HEK293T (cell line): ENCODE measurements around the gene ZPR1.
"Not testable (repeated sequence)": the region's sequence is repeated elsewhere in the genome, so short reads cannot be mapped to it uniquely, and the experiment has no call there.

Experiments
- CTCF ChIA-PET: fragments of 350-600 bp; formaldehyde crosslinking; extraction: SDS; loops from one replicate; lab custom pipeline; 2021; ENCODE audit warnings: antibody characterized with exemption, inconsistent platforms; lab: Yijun Ruan, JAX
- POLR2A ChIA-PET: fragments of 350-600 bp; formaldehyde crosslinking; extraction: SDS; loops from one replicate; lab custom pipeline; 2020; ENCODE audit warnings: antibody characterized with exemption, inconsistent platforms; lab: Yijun Ruan, JAX
- DNase-seq: peaks from one replicate; pipeline ENCODE4 v3.0.0; 2012; ENCODE audit warnings: mixed read lengths; ENCODE audit errors: extremely low spot score
- ARNT ChIP-seq: fragments of 450-650 bp; IDR thresholded peaks from 2 replicates; pipeline ENCODE4 v1.6.1; 2017; ENCODE audit warnings: mild to moderate bottlenecking
- BHLHE40 ChIP-seq: fragments of 450-650 bp; IDR thresholded peaks from 2 replicates; pipeline ENCODE4 v1.6.1; 2016; ENCODE audit warnings: mild to moderate bottlenecking, moderate library complexity, borderline replicate concordance
- CTBP1 ChIP-seq: fragments of 450-650 bp; IDR thresholded peaks from 2 replicates; pipeline ENCODE4 v1.6.1; 2016; ENCODE audit warnings: borderline replicate concordance
- ELF4 ChIP-seq: fragments of 450-650 bp; IDR thresholded peaks from 2 replicates; pipeline ENCODE4 v1.6.1; 2017; ENCODE audit warnings: antibody characterized with exemption
- FOXA1 ChIP-seq: fragments of 450-650 bp; IDR thresholded peaks from 2 replicates; pipeline ENCODE4 v1.6.1; 2016; ENCODE audit warnings: mild to moderate bottlenecking
- FOXK2 ChIP-seq: fragments of 450-650 bp; IDR thresholded peaks from 2 replicates; pipeline ENCODE4 v1.6.1; 2016; ENCODE audit warnings: mild to moderate bottlenecking
- FOXM1 ChIP-seq: fragments of 450-650 bp; IDR thresholded peaks from 2 replicates; pipeline ENCODE4 v1.6.1; 2017; ENCODE audit warnings: mild to moderate bottlenecking, borderline replicate concordance
- HDGF ChIP-seq: fragments of 450-650 bp; IDR thresholded peaks from 2 replicates; pipeline ENCODE4 v1.6.1; 2017; ENCODE audit warnings: antibody characterized with exemption, borderline replicate concordance
- L3MBTL2 ChIP-seq: fragments of 450-650 bp; conservative IDR thresholded peaks from 2 replicates; pipeline ENCODE4 v1.6.1; 2016; ENCODE audit warnings: mild to moderate bottlenecking
- LEF1 ChIP-seq: fragments of 450-650 bp; IDR thresholded peaks from 2 replicates; pipeline ENCODE4 v1.6.1; 2017; ENCODE audit warnings: mild to moderate bottlenecking, borderline replicate concordance
- NFRKB ChIP-seq: fragments of 450-650 bp; IDR thresholded peaks from 2 replicates; pipeline ENCODE4 v1.6.1; 2016; ENCODE audit warnings: mild to moderate bottlenecking, moderate library complexity
- SP1 ChIP-seq: fragments of 450-650 bp; IDR thresholded peaks from 2 replicates; pipeline ENCODE4 v1.6.1; 2017
- SUZ12 ChIP-seq: fragments of 450-650 bp; IDR thresholded peaks from 2 replicates; pipeline ENCODE4 v1.6.1; 2016; ENCODE audit warnings: mild to moderate bottlenecking
- TARDBP ChIP-seq: fragments of 450-650 bp; IDR thresholded peaks from 2 replicates; pipeline ENCODE4 v1.6.1; 2016
- ZNF384 ChIP-seq: fragments of 450-650 bp; IDR thresholded peaks from 2 replicates; pipeline ENCODE4 v1.6.1; 2016
- TF ChIP-seq, protein P1 (sequence below): fragments of 450-650 bp; IDR thresholded peaks from 2 replicates; pipeline ENCODE4 v1.6.1; 2016

The ZPR1 gene

DNA sequence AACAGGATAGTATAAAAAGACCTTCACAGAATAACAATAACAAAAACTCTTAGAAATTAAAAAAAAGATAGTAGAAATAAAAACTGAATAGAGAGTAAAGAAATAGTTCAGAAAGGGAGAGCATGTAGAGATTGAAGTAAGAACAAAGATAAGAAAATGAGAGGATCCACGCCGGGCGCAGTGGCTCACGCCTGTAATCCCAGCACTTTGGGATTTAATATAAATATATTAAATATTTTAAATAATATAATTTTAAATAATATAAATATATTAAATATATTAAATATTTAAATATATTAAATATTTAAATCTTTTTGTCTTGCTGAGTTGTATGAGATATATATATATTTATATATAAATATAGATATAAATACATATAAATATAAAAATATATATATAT lies 24.3 kb upstream of the ZPR1 start:
- POLR2A ChIA-PET, result interaction anchor here (2.0 kb wide), 1 partner anchor 24 kb away, joined by 7 read pairs; no protein-coding TSS in a partner anchor
- DNase-seq, result no peak
- TF ChIP-seq CTBP1 (no peak), TARDBP (no peak), ARNT (no peak), ELF4 (no peak), L3MBTL2 (no peak), SP1 (no peak), ZNF384 (no peak), FOXA1 (no peak), FOXM1 (no peak), BHLHE40 (no peak)
- CTCF ChIA-PET, result interaction anchor here (2.2 kb wide), 1 partner anchor 24 kb away, joined by 9 read pairs; no protein-coding TSS in a partner anchor

DNA sequence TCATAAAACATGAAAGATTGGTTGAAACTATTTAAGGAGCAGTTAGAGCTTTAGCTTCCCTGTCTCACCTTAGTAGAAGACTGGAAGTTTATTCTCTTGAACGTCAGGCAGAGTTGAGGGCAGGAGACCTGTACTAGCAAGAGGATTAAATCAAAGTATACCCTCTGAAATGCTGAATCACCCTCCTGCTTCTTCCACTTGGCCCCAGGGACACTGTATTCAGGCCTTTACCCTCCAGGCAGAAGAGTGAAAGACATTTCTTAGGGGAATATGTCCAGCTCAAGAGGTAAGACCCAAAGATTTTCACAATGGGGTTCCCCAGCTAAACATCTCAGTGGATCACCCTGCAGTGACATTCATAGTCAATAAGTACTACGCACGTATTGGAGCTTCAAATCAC lies 23.4 kb upstream of the ZPR1 start:
- TF ChIP-seq BHLHE40, result no peak
- TF ChIP-seq NFRKB, result no peak
- no peak for TF ChIP-seq TARDBP
- TF ChIP-seq ZNF384, result no peak
- no peak for TF ChIP-seq CTBP1
- no peak for TF ChIP-seq LEF1
- TF ChIP-seq HDGF, result no peak
- no peak for TF ChIP-seq L3MBTL2
- TF ChIP-seq ARNT, result no peak
- TF ChIP-seq ELF4, result no peak
- TF ChIP-seq FOXK2, result no peak
- no peak for TF ChIP-seq SUZ12
- no peak for TF ChIP-seq SP1
- no peak for DNase-seq
- CTCF ChIA-PET, result no interaction called here
- POLR2A ChIA-PET, result interaction anchor here (0.8 kb wide), 1 partner anchor 18 kb away, joined by 3 read pairs; the partner anchor contains the start of gene APOC3

DNA sequence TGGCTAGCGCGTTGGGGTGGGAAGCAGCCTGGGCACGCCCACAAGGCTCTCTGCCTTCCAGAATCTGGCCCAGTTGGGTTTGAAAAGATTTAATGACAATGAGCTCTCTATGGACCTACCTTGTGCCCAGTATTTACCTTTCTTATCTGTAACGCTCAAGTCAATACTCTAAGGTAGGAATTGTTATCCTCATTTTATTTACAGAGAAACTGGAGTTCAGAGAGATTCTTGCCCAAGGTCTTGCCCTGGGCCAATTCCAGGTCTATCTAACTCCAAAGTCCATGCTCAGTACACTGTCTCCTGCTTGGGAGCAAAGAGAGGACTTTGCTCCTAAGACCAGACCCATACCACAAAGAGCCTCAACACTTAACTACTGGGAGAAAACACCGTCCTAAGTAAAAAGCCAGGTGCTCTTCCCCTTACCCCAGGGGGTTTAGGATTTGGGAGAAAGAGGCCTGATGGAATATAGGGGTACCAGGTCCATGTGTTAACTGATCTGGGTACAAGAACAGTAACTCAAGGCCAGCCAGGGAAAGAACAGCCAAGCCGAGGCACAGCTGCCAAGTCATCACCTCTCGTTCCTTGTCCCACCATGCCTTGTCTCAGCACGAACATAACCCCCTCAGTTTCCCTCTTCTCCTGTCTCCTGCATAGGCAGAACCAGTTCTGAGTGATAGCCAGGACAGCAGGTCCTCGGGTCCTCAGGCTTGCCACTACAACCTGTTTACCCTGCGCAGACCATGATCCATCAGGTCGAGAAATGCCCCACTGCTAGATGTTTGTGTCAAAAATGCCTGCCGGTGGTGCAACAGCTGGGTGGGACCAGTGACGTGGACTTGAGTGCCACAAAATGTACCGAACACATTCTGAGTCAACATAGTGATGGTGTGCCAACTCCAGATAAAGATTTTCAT lies 20.7 kb upstream of the ZPR1 start:
- no peak for TF ChIP-seq HDGF
- TF ChIP-seq, protein P1, sequence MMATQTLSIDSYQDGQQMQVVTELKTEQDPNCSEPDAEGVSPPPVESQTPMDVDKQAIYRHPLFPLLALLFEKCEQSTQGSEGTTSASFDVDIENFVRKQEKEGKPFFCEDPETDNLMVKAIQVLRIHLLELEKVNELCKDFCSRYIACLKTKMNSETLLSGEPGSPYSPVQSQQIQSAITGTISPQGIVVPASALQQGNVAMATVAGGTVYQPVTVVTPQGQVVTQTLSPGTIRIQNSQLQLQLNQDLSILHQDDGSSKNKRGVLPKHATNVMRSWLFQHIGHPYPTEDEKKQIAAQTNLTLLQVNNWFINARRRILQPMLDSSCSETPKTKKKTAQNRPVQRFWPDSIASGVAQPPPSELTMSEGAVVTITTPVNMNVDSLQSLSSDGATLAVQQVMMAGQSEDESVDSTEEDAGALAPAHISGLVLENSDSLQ, result no peak
- no peak for TF ChIP-seq NFRKB
- no peak for TF ChIP-seq SP1
- no peak for TF ChIP-seq FOXK2
- no peak for TF ChIP-seq ELF4
- no peak for TF ChIP-seq L3MBTL2
- no peak for TF ChIP-seq ARNT
- TF ChIP-seq CTBP1, result no peak
- TF ChIP-seq TARDBP, result no peak
- no peak for TF ChIP-seq FOXA1
- TF ChIP-seq ZNF384, result no peak
- no peak for TF ChIP-seq BHLHE40
- TF ChIP-seq SUZ12, result no peak
- TF ChIP-seq LEF1, result no peak
- TF ChIP-seq FOXM1, result no peak
- ChIA-PET CTCF (interaction anchor here (0.6 kb wide), 1 partner anchor 32 kb away, joined by 3 read pairs; no protein-coding TSS in a partner anchor), POLR2A (no interaction called here)
- no peak for DNase-seq

DNA sequence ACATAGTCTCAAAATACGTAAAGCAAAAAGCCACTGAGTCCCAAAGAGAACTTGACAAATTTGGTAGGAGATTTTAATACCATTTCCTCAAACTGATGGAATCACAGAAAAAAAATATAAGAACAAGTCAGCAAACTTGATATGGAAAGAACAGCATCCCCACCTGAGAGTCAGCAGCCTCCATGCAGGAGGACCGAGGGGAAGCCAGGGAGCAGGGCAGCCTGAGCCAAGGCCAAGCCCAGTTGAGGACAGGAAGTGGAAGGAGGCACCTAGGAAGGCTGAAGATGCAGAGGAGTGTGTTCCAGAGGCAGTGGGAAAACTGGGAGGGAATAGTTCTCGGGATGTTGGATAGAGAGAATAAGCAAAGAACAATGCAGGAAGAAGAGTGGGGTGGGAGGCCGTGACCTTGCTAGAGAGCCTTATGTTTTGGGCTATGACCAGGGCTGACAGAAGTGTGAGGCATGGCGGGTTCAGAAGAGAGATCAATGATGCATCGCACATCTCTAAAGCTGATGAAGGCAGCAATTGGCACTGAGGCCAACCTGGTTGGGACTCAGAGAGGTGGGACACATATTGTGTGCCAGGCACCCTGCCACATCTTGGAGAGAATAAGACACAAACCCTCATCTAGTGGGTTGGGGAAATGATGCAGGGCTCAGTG lies 19.9 kb upstream of the ZPR1 start:
- TF ChIP-seq FOXA1, result no peak
- no peak for TF ChIP-seq BHLHE40
- no peak for TF ChIP-seq ZNF384
- no peak for TF ChIP-seq FOXK2
- TF ChIP-seq HDGF, result no peak
- TF ChIP-seq SUZ12, result no peak
- TF ChIP-seq L3MBTL2, result no peak
- no peak for TF ChIP-seq NFRKB
- no peak for TF ChIP-seq FOXM1
- TF ChIP-seq TARDBP, result no peak
- ChIA-PET POLR2A (no interaction called here), CTCF (no interaction called here)
- no peak for DNase-seq

DNA sequence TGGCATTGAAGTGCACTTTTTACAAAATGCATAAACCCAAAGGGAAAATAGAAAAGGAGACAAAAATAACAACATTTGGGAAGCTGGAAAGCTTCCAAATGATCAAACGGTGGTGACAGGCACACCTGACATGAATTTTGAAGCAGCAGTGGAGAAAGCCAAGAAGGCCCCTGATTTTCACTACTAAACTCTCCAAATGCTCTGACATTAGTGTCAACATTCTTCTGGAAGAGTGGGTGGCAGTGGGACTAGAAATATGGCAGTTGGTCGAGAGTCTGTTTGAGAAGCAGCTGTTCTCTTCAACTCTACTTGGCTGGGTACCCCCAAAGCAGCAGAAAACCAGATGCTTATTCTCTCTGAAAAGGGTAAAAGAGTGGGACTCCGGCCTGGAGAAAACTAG lies 16.2 kb upstream of the ZPR1 start:
- CTCF ChIA-PET, result interaction anchor here (1.1 kb wide), 1 partner anchor 13 kb away, joined by 4 read pairs; the partner anchor contains the start of gene APOA5
- DNase-seq, result no peak
- TF ChIP-seq ZNF384, result no peak
- no peak for TF ChIP-seq SP1
- no peak for TF ChIP-seq FOXA1
- no peak for TF ChIP-seq FOXM1
- no peak for TF ChIP-seq LEF1
- TF ChIP-seq CTBP1, result no peak
- no peak for TF ChIP-seq NFRKB
- TF ChIP-seq FOXK2, result no peak
- TF ChIP-seq BHLHE40, result no peak
- TF ChIP-seq TARDBP, result no peak
- no peak for TF ChIP-seq ARNT
- no peak for TF ChIP-seq L3MBTL2
- TF ChIP-seq HDGF, result no peak
- POLR2A ChIA-PET, result no interaction called here

DNA sequence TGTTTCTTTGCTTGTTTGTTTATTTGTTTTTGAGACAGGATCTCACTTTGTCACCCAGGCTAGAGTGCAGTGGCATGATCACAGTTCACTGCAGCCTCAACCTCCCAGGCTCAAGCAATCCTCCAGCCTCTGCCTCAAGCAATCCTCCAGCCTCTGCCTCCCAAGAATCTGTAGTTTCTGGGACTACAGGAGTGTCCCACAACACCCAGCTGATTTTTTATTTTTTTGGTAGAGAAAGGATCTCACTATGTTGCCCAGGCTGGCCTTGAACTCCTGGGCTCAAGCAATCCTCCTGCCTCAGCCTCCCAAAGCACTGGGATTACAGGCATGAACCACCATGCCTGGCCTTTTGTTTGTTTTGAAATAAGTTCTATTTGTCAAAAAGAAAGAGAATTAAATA lies 13.8 kb upstream of the ZPR1 start:
- DNase-seq, POLR2A ChIA-PET, CTCF ChIA-PET: not testable (repeated sequence)

DNA sequence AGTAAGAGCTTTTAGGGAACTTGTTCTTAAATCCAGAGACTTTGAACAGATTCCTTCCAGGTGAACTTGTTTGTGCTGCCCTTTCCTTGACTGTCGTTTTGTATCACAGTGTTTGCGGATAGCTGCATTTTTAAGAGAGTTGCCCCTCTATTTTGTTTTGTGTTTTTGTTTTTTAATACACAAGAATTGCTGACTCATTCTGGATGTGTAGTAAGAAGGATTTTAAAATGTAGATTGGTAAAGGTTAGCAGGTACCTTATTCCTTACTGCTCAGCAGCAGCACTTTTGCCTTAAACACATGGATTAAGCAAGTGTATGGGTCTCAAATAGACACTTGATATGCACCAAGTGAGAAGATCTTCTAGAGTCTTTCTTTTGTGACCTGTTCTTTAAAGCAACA lies 12.8 kb upstream of the ZPR1 start:
- TF ChIP-seq TARDBP (no peak), SP1 (no peak), LEF1 (no peak), L3MBTL2 (no peak), CTBP1 (no peak), SUZ12 (no peak), ZNF384 (no peak), HDGF (no peak), BHLHE40 (no peak), NFRKB (no peak), FOXA1 (no peak), FOXK2 (no peak), FOXM1 (no peak), ELF4 (no peak), ARNT (no peak)
- TF ChIP-seq, protein P1, result no peak
- ChIA-PET POLR2A (interaction anchor here (2.0 kb wide), 1 partner anchor 13 kb away, joined by 6 read pairs; the partner anchor contains the start of gene ZPR1), CTCF (interaction anchor here (0.7 to 2.0 kb wide), 2 partner anchors 10 to 40 kb away, joined by 8 to 11 read pairs; partner anchors contain the start of gene APOA5)
- DNase-seq, result no peak
